ENCODE results near the gene SLC47A2. TPM values are rescaled to one million over a fixed set of nuclear protein-coding genes. Genes with fewer than 3 reads are reported as not detected.

SLC47A2 gene
- total and polyA plus RNA-seq, 2 donors, result 0.46 TPM; not detected in 1

DNA sequence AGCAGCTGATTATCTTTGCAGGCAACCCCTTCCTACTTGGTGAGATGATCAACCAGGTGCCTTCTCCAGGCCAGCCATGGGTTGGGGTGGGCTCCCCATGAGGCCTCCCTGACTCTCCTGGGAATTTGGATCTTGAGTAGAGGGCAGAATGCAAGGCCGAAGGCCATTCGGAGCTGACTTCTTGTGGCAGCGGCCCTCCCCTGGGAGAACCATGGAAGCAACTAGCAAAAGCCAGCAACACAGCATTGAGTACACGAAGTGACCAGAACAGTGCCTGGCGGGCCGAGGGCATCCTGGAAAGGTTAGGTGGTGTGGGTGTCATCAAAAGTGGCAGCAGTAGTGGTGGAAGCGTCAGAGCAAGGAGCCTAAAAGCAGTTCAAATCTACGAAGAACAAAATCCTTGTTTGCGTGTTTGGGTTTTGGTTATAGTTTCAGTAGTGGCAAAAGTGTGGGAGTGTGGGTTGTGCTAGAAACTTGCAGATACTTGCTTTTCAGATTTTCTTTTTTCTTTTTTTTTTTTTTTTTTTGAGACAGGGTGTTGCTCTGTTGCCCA, 33.7 kb upstream of the SLC47A2 start:
- WGBS, result 96% methylated on average over 9 of the region's 9 CpGs
- H3K4me3 ChIP-seq (ENCODE audit: low read length in 2 of 2), result no peak overlapping the region
- DNase-seq (ENCODE audit: low read depth in 6 of 9, low spot score in 9 of 9), result no peak
- H3K9me3 ChIP-seq (ENCODE audit: control insufficient read depth in 2 of 2, insufficient read depth in 1 of 2, low read length in 1 of 2), result no peaks in the 10 kb centered on the region
- no peak overlapping the region for H3K27ac ChIP-seq (ENCODE audit: low read depth in 1 of 2, low read length in 1 of 2)
- H3K36me3 ChIP-seq (ENCODE audit: control insufficient read depth in 2 of 2, insufficient read depth in 2 of 2, low read length in 1 of 2), result no peaks in the 10 kb centered on the region
- peaks cover 0 to 2% of the 10 kb centered on the region in 2 donors for H3K4me1 ChIP-seq (ENCODE audit: control insufficient read depth in 2 of 2, insufficient read depth in 2 of 2, low read length in 2 of 2)
- H3K27me3 ChIP-seq (ENCODE audit: control insufficient read depth in 2 of 2, insufficient read depth in 1 of 2, low read length in 1 of 2), result peaks cover 4 to 45% of the 10 kb centered on the region in 2 donors

DNA sequence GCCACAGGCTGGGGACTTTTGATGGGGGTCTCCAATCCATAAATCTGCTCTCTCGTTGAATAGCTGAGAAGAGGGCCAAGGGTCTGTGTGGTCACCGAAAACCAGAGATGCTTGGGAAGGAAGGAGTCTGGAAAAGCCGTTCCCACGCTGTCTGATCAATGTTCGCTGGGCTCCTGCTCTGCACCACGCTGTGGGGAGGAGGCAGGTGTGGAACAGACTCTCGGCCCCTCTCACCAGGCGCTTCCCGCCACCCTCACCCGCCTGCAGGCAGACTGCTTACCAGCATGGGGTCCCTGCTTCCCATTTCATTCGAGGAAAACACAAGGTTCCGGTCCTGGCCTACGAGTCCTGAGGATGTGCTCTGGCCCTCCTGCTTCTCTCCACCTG, 32.4 kb upstream of the SLC47A2 start:
- H3K4me1 ChIP-seq (ENCODE audit: control insufficient read depth in 2 of 2, insufficient read depth in 2 of 2, low read length in 2 of 2), result peaks cover 0 to 4% of the 10 kb centered on the region in 2 donors

DNA sequence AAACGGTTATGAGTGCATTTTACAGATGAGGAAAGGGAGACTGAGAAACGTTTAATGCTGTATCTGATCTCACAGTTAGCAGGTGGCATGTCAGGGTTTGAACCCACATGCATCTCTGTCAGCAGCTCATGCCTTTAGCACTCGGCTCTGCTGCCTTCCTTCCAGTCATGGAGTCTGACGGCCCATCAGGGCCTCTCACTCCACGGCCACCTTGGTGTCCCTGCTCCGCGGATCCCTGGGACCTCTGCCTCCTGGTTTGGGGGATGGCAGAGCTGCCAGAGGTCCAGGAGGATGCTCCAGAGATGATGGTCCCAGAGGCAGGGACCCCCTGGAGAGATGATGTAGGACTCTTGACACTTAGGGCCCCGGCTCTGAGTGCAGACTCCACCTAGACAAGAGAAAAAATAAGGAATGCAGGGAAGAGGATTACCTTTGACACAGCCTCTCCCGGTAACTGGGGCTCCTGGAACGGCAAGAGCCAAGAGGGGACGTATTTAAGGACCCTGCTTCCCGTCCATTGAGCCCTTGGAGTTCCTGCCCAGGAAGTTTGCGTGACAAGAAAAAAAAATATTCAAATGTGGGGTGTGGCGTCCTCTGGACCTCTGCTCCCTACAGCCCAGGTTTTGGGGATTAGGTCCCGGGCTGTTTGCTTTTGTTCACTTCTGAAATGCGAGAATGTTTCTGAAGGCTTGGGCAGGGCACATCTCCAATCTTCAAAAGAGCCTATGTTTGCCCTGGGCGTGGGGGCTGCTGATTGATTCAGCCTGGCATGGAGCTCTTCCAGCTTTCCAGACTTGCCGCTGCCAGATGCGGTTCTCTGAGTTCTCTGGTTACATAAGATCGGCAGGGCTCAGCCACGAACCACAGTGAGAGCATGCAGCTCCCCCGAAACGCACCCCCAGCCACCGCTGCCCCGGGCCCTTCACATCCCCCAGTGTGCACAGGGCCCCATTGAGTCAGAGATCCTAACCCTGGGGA, 31.7 kb upstream of the SLC47A2 start, which contains the start of gene ALDH3A1:
Gene ALDH3A1 (minus strand): TSS at position 470 of the 978 bp plus-strand sequence. CDS start 3,169 bp downstream, outside the sequence.
- no peaks in the 10 kb centered on the region for H3K9me3 ChIP-seq (ENCODE audit: control insufficient read depth in 2 of 2, insufficient read depth in 1 of 2, low read length in 1 of 2)
- H3K27ac ChIP-seq (ENCODE audit: low read depth in 1 of 2, low read length in 1 of 2), result no peak within 1 kb of the TSS
- H3K4me3 ChIP-seq (ENCODE audit: low read length in 2 of 2), result no peak within 1 kb of the TSS
- H3K27me3 ChIP-seq (ENCODE audit: control insufficient read depth in 2 of 2, insufficient read depth in 1 of 2, low read length in 1 of 2), result peaks cover 7 to 54% of the 10 kb centered on the region in 2 donors
- WGBS, result 87% methylated on average over 25 of the region's 25 CpGs
- H3K36me3 ChIP-seq (ENCODE audit: control insufficient read depth in 2 of 2, insufficient read depth in 2 of 2, low read length in 1 of 2), result no peaks in the 10 kb centered on the region
- no peak for DNase-seq (ENCODE audit: low read depth in 6 of 9, low spot score in 9 of 9)
- peaks cover 0 to 4% of the 10 kb centered on the region in 2 donors for H3K4me1 ChIP-seq (ENCODE audit: control insufficient read depth in 2 of 2, insufficient read depth in 2 of 2, low read length in 2 of 2)

More for the DNA sequence above, 32.4 kb upstream of the SLC47A2 start:
- peaks cover 4 to 53% of the 10 kb centered on the region in 2 donors for H3K27me3 ChIP-seq (ENCODE audit: control insufficient read depth in 2 of 2, insufficient read depth in 1 of 2, low read length in 1 of 2)
- no peaks in the 10 kb centered on the region for H3K9me3 ChIP-seq (ENCODE audit: control insufficient read depth in 2 of 2, insufficient read depth in 1 of 2, low read length in 1 of 2)
- H3K27ac ChIP-seq (ENCODE audit: low read depth in 1 of 2, low read length in 1 of 2), result no peak overlapping the region
- 89% methylated on average over 13 of the region's 13 CpGs for WGBS
- H3K36me3 ChIP-seq (ENCODE audit: control insufficient read depth in 2 of 2, insufficient read depth in 2 of 2, low read length in 1 of 2), result no peaks in the 10 kb centered on the region
- no peak for DNase-seq (ENCODE audit: low read depth in 6 of 9, low spot score in 9 of 9)
- no peak overlapping the region for H3K4me3 ChIP-seq (ENCODE audit: low read length in 2 of 2)

DNA sequence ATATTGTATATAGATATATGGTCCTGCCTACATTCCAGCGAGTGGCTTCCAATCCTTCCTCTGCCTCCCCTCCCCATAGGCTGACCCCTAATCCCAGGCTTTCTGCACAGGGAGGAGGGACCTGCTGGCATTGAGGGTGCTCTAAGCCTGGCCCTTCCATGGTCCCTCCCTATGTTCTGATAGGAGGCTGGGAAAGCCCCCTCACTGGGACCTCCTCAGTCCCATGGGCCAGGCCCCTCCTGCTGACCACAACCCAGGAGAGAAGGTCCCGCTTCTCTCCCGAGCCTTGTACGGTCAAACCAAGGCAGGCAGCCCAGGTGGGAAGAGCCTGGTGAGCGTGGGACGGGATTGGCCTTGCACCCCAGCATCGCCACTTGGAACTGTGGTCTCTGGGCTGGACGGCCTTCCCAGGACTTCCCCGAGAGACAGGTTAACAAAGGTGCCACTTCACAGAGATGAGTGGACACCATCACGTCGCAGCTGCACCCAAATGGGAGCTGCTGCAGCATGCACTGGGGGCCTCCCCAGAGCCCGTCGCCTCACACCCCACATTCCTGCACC, 30.9 kb upstream of the SLC47A2 start:
- Histone ChIP-seq H3K4me3 (ENCODE audit: low read length in 2 of 2) (no peak overlapping the region), H3K36me3 (ENCODE audit: control insufficient read depth in 2 of 2, insufficient read depth in 2 of 2, low read length in 1 of 2) (no peaks in the 10 kb centered on the region), H3K27ac (ENCODE audit: low read depth in 1 of 2, low read length in 1 of 2) (no peak overlapping the region), H3K27me3 (ENCODE audit: control insufficient read depth in 2 of 2, insufficient read depth in 1 of 2, low read length in 1 of 2) (peaks cover 7 to 57% of the 10 kb centered on the region in 2 donors), H3K4me1 (ENCODE audit: control insufficient read depth in 2 of 2, insufficient read depth in 2 of 2, low read length in 2 of 2) (peaks cover 0 to 4% of the 10 kb centered on the region in 2 donors), H3K9me3 (ENCODE audit: control insufficient read depth in 2 of 2, insufficient read depth in 1 of 2, low read length in 1 of 2) (no peaks in the 10 kb centered on the region)
- WGBS, result 98% methylated on average over 13 of the region's 13 CpGs
- DNase-seq (ENCODE audit: low read depth in 6 of 9, low spot score in 9 of 9), result no peak

DNA sequence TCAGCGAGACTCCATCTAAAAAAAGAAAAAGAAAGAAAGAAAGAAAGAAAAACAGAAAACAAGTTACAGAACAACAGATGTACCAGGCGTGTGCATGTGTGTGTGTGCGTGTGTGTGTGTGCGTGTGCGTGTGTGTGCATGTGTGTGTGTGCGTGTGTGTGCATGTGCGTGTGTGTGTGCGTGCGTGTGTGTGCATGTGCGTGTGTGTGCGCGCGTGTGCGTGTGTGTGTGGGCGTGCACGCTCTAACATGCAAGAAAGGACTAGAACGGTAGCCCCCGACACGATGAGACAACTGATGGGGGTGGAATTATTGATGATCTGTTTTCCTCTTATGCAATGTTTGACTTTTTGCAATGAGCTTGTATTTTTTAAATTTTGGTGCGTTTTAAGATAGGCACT, 30.1 kb upstream of the SLC47A2 start:
- H3K4me3 ChIP-seq (ENCODE audit: low read length in 2 of 2), result no peak overlapping the region
- H3K36me3 ChIP-seq (ENCODE audit: control insufficient read depth in 2 of 2, insufficient read depth in 2 of 2, low read length in 1 of 2), result no peaks in the 10 kb centered on the region
- no peak for DNase-seq (ENCODE audit: low read depth in 6 of 9, low spot score in 9 of 9)
- H3K9me3 ChIP-seq (ENCODE audit: control insufficient read depth in 2 of 2, insufficient read depth in 1 of 2, low read length in 1 of 2), result no peaks in the 10 kb centered on the region
- no peak overlapping the region for H3K27ac ChIP-seq (ENCODE audit: low read depth in 1 of 2, low read length in 1 of 2)
- peaks cover 7 to 57% of the 10 kb centered on the region in 2 donors for H3K27me3 ChIP-seq (ENCODE audit: control insufficient read depth in 2 of 2, insufficient read depth in 1 of 2, low read length in 1 of 2)
- peaks cover 0 to 4% of the 10 kb centered on the region in 2 donors for H3K4me1 ChIP-seq (ENCODE audit: control insufficient read depth in 2 of 2, insufficient read depth in 2 of 2, low read length in 2 of 2)
- WGBS, result 93% methylated on average over 20 of the region's 20 CpGs

DNA sequence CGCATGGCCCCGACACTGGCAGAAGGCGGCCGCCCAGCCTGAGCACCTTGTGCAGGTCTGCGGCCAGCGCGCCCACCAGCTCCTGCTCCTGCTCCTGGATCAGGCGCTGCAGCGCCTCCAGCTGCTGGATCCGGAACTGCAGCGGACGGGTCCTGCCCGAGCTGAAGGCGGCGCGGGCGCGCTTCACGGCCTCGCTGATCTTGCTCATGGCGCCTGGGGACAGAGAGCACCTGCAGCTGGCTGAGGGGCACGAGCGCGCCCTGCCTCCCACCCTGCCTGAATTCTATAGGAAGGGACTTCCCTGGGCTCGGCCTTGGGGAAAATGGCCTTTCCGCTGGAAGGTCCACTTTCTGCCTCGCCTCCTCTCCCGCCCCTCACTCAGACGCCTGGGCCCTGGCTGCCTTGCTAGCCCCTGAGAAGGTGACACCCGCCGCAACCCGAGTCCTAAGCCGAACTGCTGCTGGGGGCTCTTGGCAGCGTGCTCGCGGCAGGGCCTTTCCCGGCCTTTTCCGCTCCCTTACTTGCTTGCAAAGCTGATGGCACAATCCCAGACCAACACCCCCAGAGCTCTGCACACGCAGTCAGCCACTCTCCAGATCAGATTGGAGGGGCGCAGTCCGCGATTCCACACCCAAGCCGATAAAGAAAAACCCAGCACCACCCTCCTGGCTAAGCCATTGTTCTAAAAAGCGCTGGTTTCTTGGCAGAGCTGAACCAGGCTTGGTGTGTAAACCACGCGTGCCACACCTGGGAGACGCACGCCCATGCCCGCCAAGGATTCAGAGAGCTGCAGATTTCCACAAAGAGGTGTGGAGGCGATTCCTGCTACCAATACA, 28.8 kb upstream of the SLC47A2 start:
- peaks cover 0 to 4% of the 10 kb centered on the region in 2 donors for H3K4me1 ChIP-seq (ENCODE audit: control insufficient read depth in 2 of 2, insufficient read depth in 2 of 2, low read length in 2 of 2)
- no peaks in the 10 kb centered on the region for H3K36me3 ChIP-seq (ENCODE audit: control insufficient read depth in 2 of 2, insufficient read depth in 2 of 2, low read length in 1 of 2)
- H3K27me3 ChIP-seq (ENCODE audit: control insufficient read depth in 2 of 2, insufficient read depth in 1 of 2, low read length in 1 of 2), result peaks cover 7 to 54% of the 10 kb centered on the region in 2 donors
- H3K27ac ChIP-seq (ENCODE audit: low read depth in 1 of 2, low read length in 1 of 2), result peak overlapping the region in 1 of 2 donors; percentile 15
- 41% methylated on average over 50 of the region's 50 CpGs for WGBS
- peak; percentile 19 to 89 (median 66) for DNase-seq (ENCODE audit: low read depth in 6 of 9, low spot score in 9 of 9)
- H3K9me3 ChIP-seq (ENCODE audit: control insufficient read depth in 2 of 2, insufficient read depth in 1 of 2, low read length in 1 of 2), result no peaks in the 10 kb centered on the region
- H3K4me3 ChIP-seq (ENCODE audit: low read length in 2 of 2), result peak overlapping the region in 1 of 2 donors; percentile 48

DNA sequence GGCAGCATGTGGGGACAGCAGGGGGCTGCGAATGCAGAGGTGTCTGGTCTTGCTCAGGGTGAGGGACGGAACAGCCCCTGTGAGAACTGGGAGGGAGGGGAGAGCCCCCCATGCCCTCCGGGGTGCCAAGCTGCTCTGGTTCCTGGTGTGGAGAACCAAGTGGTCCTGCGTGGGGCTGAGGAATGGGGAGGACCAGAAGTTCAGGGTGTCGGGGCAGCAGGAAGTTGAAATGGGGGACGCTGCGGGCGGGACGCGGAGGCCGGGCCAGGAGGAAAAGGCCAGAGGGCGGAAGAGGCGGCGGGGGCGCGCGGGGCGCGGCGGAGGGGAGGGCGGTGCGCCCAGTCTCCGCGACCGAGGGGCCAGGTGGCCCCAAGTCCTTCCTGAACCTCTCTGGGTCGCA, 28.1 kb upstream of the SLC47A2 start:
- Histone ChIP-seq H3K9me3 (ENCODE audit: control insufficient read depth in 2 of 2, insufficient read depth in 1 of 2, low read length in 1 of 2) (no peaks in the 10 kb centered on the region), H3K27me3 (ENCODE audit: control insufficient read depth in 2 of 2, insufficient read depth in 1 of 2, low read length in 1 of 2) (peaks cover 7 to 49% of the 10 kb centered on the region in 2 donors), H3K4me1 (ENCODE audit: control insufficient read depth in 2 of 2, insufficient read depth in 2 of 2, low read length in 2 of 2) (peaks cover 0 to 4% of the 10 kb centered on the region in 2 donors), H3K36me3 (ENCODE audit: control insufficient read depth in 2 of 2, insufficient read depth in 2 of 2, low read length in 1 of 2) (no peaks in the 10 kb centered on the region), H3K27ac (ENCODE audit: low read depth in 1 of 2, low read length in 1 of 2) (no peak overlapping the region), H3K4me3 (ENCODE audit: low read length in 2 of 2) (peak overlapping the region; percentile 20 to 48)
- DNase-seq (ENCODE audit: low read depth in 6 of 9, low spot score in 9 of 9), result no peak
- 8% methylated on average over 26 of the region's 26 CpGs for WGBS
